Cardiac muscle cell (in vitro differentiated cells and primary cell): ENCODE measurements around the gene FAM186B. TPM values are rescaled to one million over a fixed set of nuclear protein-coding genes. Genes with fewer than 3 reads are reported as not detected.
A peak's percentile ranks its signal among the peaks of the same experiment; 100 is the strongest.

ENCODE experiments used
- DNase-seq, 2 donors: peaks; one replicate each; pipeline versions ENCODE4 v3.0.0 to v3.0.0-alpha.2; 2010 to 2017; ENCODE audit warnings: low read depth in 1 of 2, low spot score in 1 of 2
- H3K27ac ChIP-seq: fragments of 200-600 bp; sonication (generic); 2 replicates; pipeline ENCODE4 v1.5.1; 2016
- H3K27me3 ChIP-seq: fragments of 200-600 bp; sonication (generic); 2 replicates; pipeline ENCODE4 v1.6.0; 2016; ENCODE audit warnings: control low read depth
- H3K36me3 ChIP-seq: fragments of 200-600 bp; sonication (generic); 2 replicates; pipeline ENCODE4 v1.5.1; 2016; ENCODE audit warnings: control low read depth
- H3K4me1 ChIP-seq: fragments of 200-600 bp; sonication (generic); 2 replicates; pipeline ENCODE4 v1.8.1; 2017; ENCODE audit warnings: low read depth, mild to moderate bottlenecking, mixed run types
- H3K4me3 ChIP-seq: fragments of 200-600 bp; sonication (generic); 2 replicates; pipeline ENCODE4 v1.5.1; 2016; ENCODE audit warnings: mild to moderate bottlenecking
- H3K9me3 ChIP-seq: fragments of 200-600 bp; sonication (generic); 2 replicates; pipeline ENCODE4 v1.5.1; 2017; ENCODE audit warnings: low read depth, mild to moderate bottlenecking, control low read depth
- CTCF ChIP-seq: IDR thresholded peaks from 2 replicates; pipeline ENCODE4 v1.5.1; 2012; ENCODE audit warnings: low read depth, mild to moderate bottlenecking, low read length
- polyA plus RNA-seq: library from polyadenylated mRNA; unstranded; fragments of >200 nt; fragmentation: Nextera tagmentation; extraction: Ambion mirVana; gene quantifications from 2 replicates; pipeline ENCODE4 v1.2.1, GENCODE V29; 2016
- total RNA-seq: library from RNA; depleted of rRNA; stranded (reverse); fragments of >200 nt; gene quantifications from 2 replicates; pipeline ENCODE4 v1.2.3, GENCODE V29; 2016

Gene FAM186B
- total and polyA plus RNA-seq, 2 experiments from 2014 or later, result 0.99 to 1.6 TPM

- no peak for TF ChIP-seq CTCF
- Histone ChIP-seq H3K4me3 (peak within 1 kb of the TSS; percentile 36), H3K27ac (no peak within 1 kb of the TSS), H3K36me3 (no peaks in the 10 kb centered on the region), H3K27me3 (peaks cover 95% of the 10 kb centered on the region), H3K4me1 (peaks cover 4% of the 10 kb centered on the region), H3K9me3 (no peaks in the 10 kb centered on the region)
- DNase-seq, result peak; percentile 76 to 78
Measured at GRCh38 chr12:49538510-49539403, 66.7 kb downstream of the FAM186B start, which contains the start of gene KCNH3. Gene KCNH3, plus strand, starts transcription at chr12:49539030. Its CDS starts 387 bp downstream, at chr12:49539417.

- no peak overlapping the region for H3K27ac ChIP-seq
- no peak for TF ChIP-seq CTCF
- peak in 1 of 2 donors; percentile 53 for DNase-seq
- H3K36me3 ChIP-seq, result no peaks in the 10 kb centered on the region
- H3K9me3 ChIP-seq, result no peaks in the 10 kb centered on the region
- H3K4me1 ChIP-seq, result peaks cover 4% of the 10 kb centered on the region
- peaks cover 87% of the 10 kb centered on the region for H3K27me3 ChIP-seq
- H3K4me3 ChIP-seq, result peak overlapping the region; percentile 36
Measured at GRCh38 chr12:49537752-49538509, 67.5 kb downstream of the FAM186B start.

Other genes starting within 250 kb of the FAM186B start
- gene SPATS2, start 238.2 kb downstream of the FAM186B start, total RNA-seq, result 23.3 and 31.0 TPM in 2 replicates
- 43.1 and 50.0 TPM in 2 replicates for gene SPATS2, start 238.2 kb downstream of the FAM186B start, polyA plus RNA-seq
- 0.86 and 1.0 TPM in 2 replicates for gene KCNH3, start 66.6 kb downstream of the FAM186B start, total RNA-seq
- gene KCNH3, start 66.6 kb downstream of the FAM186B start, polyA plus RNA-seq, result 0.14 and 0.34 TPM in 2 replicates
- 75.6 and 109 TPM in 2 replicates for gene MCRS1, start 37.5 kb downstream of the FAM186B start, total RNA-seq
- 74.5 and 104 TPM in 2 replicates for gene MCRS1, start 37.5 kb downstream of the FAM186B start, polyA plus RNA-seq
- 27.4 and 52.9 TPM in 2 replicates for gene PRPF40B, start 17.9 kb upstream of the FAM186B start, total RNA-seq
- 46.4 and 67.0 TPM in 2 replicates for gene PRPF40B, start 17.9 kb upstream of the FAM186B start, polyA plus RNA-seq
- 5.1 and 5.6 TPM in 2 replicates for gene FMNL3, start 101.8 kb upstream of the FAM186B start, total RNA-seq
- 2.9 and 4.7 TPM in 2 replicates for gene FMNL3, start 101.8 kb upstream of the FAM186B start, polyA plus RNA-seq
- 192 and 232 TPM in 2 replicates for gene TMBIM6, start 135.9 kb upstream of the FAM186B start, total RNA-seq
- gene TMBIM6, start 135.9 kb upstream of the FAM186B start, polyA plus RNA-seq, result 388 and 524 TPM in 2 replicates
- 47.2 and 61.1 TPM in 2 replicates for gene NCKAP5L, start 222.8 kb upstream of the FAM186B start, total RNA-seq
- gene NCKAP5L, start 222.8 kb upstream of the FAM186B start, polyA plus RNA-seq, result 32.0 and 38.5 TPM in 2 replicates
- gene BCDIN3D, start 237.5 kb upstream of the FAM186B start, total RNA-seq, result 5.9 and 7.1 TPM in 2 replicates
- gene BCDIN3D, start 237.5 kb upstream of the FAM186B start, polyA plus RNA-seq, result 6.4 and 8.9 TPM in 2 replicates